Measurements from ENCODE around the gene ISYNA1. TPM values are rescaled to one million over a fixed set of nuclear protein-coding genes. Genes with fewer than 3 reads are reported as not detected.

ISYNA1 gene
- polyA plus RNA-seq, 2 of the 4 experiments (the other 2 are of a cell fraction), result 18.0 to 60.7 TPM

DNA sequence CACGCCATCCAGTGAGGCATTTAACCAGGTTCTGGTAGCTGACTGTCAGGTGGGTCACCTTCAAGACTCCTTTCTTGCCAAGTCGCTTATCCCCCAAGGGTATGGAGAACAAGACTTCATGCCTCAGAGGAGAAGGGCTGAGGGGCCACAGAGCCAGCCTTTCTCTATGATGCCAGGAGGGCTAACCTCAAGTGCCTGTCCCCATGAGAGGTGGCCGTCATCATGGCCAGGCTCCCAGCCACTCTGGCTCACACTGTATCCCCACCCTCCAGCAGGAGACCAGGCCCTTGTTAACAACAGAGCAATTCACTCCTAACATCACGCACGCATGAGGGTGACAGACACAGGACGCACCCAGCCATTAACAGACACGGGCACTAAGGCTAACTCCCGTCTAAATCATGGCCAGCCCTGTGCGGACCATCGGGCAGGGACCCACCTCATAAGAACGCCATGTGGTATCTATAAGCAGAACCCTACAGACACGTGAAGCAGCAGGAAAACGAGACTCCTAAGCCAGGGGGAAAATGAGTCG is 38.6 kb upstream of the ISYNA1 start:
- ChIA-PET CTCF (interaction anchor here (1.3 to 6.7 kb wide), 3 partner anchors 12 to 26 kb away, joined by 3 to 30 read pairs (median 8); no protein-coding TSS in a partner anchor), POLR2A (no interaction called here)
- FAIRE-seq (no peak), DNase-seq (ENCODE audit: low read depth in 1 of 2, low spot score in 1 of 2) (no peak), ATAC-seq (no peak)
- TF ChIP-seq NPAS2 (CRISPR knock-in tag; IDR thresholded peaks at IDR 0.05; ENCODE audit: borderline replicate concordance), result no peak
- TF ChIP-seq RAD21 (conservative IDR thresholded peaks at IDR 0.05 in 1 of 2, IDR thresholded peaks at IDR 0.05 in 1 of 2), result no peak
- TF ChIP-seq, protein P1, sequence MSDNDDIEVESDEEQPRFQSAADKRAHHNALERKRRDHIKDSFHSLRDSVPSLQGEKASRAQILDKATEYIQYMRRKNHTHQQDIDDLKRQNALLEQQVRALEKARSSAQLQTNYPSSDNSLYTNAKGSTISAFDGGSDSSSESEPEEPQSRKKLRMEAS (IDR thresholded peaks at IDR 0.05), result no peak
- TF ChIP-seq CBX2 (IDR thresholded peaks at IDR 0.05; ENCODE audit: borderline replicate concordance, low read depth), result no peak
- TF ChIP-seq, protein P2, sequence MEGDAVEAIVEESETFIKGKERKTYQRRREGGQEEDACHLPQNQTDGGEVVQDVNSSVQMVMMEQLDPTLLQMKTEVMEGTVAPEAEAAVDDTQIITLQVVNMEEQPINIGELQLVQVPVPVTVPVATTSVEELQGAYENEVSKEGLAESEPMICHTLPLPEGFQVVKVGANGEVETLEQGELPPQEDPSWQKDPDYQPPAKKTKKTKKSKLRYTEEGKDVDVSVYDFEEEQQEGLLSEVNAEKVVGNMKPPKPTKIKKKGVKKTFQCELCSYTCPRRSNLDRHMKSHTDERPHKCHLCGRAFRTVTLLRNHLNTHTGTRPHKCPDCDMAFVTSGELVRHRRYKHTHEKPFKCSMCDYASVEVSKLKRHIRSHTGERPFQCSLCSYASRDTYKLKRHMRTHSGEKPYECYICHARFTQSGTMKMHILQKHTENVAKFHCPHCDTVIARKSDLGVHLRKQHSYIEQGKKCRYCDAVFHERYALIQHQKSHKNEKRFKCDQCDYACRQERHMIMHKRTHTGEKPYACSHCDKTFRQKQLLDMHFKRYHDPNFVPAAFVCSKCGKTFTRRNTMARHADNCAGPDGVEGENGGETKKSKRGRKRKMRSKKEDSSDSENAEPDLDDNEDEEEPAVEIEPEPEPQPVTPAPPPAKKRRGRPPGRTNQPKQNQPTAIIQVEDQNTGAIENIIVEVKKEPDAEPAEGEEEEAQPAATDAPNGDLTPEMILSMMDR (IDR thresholded peaks at IDR 0.05), result no peak
- Histone ChIP-seq H3K9me3 (no peaks in the 10 kb centered on the region), H3K4me1 (peaks cover 21% of the 10 kb centered on the region), H3K4me2 (no peak overlapping the region), H3K27ac (peak overlapping the region in 1 of 2 experiments; percentile 98; a peak in 2 of 6 replicates), H3K4me3 (no peak overlapping the region)
- WGBS (ENCODE audit: missing lambda C conversion rate), result 78% methylated on average over 6 of the region's 14 CpGs

DNA sequence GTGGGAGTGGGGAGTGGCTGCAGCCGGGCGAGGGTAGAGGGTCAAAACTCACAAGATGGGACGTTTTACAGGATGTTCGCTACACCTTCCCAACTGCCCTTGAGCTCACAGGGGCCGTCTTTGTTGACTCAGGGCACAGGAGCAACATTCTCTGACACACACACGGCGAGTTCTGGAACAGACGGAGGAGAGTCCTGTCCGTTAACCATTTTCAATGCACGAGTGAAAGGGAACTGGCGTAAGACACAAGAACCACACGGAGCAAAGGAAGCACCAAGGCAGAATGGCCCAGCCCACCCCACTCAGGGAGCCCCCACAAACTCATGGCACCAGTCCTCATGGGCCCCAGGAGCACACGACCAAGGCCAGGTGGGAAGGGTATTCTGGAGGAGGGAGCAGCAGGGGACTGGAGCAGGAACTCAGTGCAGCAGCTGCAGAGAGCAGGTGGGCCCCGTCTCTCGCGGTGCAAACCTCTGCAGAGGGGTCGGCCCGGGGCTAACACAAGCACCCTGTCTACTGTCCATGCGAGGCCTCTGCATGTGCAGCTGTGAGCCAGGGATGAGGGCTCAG is 37.9 kb upstream of the ISYNA1 start:
- no peak for DNase-seq (ENCODE audit: low read depth in 1 of 2, low spot score in 1 of 2)
- TF ChIP-seq, protein P2 (IDR thresholded peaks at IDR 0.05), result no peak
- TF ChIP-seq, protein P3, sequence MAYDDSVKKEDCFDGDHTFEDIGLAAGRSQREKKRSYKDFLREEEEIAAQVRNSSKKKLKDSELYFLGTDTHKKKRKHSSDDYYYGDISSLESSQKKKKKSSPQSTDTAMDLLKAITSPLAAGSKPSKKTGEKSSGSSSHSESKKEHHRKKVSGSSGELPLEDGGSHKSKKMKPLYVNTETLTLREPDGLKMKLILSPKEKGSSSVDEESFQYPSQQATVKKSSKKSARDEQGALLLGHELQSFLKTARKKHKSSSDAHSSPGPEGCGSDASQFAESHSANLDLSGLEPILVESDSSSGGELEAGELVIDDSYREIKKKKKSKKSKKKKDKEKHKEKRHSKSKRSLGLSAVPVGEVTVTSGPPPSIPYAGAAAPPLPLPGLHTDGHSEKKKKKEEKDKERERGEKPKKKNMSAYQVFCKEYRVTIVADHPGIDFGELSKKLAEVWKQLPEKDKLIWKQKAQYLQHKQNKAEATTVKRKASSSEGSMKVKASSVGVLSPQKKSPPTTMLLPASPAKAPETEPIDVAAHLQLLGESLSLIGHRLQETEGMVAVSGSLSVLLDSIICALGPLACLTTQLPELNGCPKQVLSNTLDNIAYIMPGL (CRISPR knock-in tag; IDR thresholded peaks at IDR 0.05; ENCODE audit: borderline replicate concordance), result no peak
- TF ChIP-seq FOXS1 (CRISPR knock-in tag; IDR thresholded peaks at IDR 0.05) (no peak), GATA3 (IDR thresholded peaks at IDR 0.05; ENCODE audit: borderline replicate concordance) (no peak)
- TF ChIP-seq, protein P4, sequence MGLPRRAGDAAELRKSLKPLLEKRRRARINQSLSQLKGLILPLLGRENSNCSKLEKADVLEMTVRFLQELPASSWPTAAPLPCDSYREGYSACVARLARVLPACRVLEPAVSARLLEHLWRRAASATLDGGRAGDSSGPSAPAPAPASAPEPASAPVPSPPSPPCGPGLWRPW (IDR thresholded peaks at IDR 0.05), result no peak
- Histone ChIP-seq H3K4me2 (no peak overlapping the region), H3K9me3 (no peaks in the 10 kb centered on the region), H3K4me1 (peaks cover 21% of the 10 kb centered on the region), H3K4me3 (no peak overlapping the region), H3K27ac (no peak overlapping the region)
- ATAC-seq, result no peak
- ChIA-PET POLR2A (no interaction called here), CTCF (interaction anchor here (1.3 to 6.7 kb wide), 3 partner anchors 12 to 25 kb away, joined by 3 to 30 read pairs (median 8); no protein-coding TSS in a partner anchor)
- FAIRE-seq, result no peak
- 93% methylated on average over 17 of the region's 19 CpGs for WGBS (ENCODE audit: missing lambda C conversion rate)

DNA sequence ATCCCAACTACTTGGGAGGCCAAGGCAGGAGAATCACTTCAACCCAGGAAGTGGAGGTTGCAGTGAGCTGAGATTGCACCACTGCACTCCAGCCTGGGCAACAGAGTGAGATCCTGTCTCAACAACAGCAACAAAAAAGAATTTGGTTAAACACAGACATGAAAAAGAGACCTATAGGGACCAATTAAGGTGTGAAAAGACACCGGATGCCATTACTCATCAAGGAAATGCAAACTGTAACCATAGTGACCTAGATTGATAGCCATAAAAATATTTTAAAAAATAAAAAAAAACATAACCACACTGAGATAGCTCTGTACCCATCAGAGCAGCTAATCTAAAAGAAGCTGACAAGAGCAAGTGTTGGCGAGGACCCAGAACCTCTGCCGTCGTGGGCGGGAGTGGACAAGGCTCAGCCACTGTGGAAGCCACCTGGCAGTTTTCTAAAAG is 37.1 kb upstream of the ISYNA1 start:
- ChIA-PET POLR2A (no interaction called here), CTCF (interaction anchor here (1.3 to 6.7 kb wide), 2 partner anchors 12 to 24 kb away, joined by 3 to 30 read pairs; no protein-coding TSS in a partner anchor)
- FAIRE-seq, result no peak
- no peak overlapping the region for H3K27ac ChIP-seq
- H3K4me1 ChIP-seq, result peaks cover 25% of the 10 kb centered on the region
- H3K4me3 ChIP-seq, result no peak overlapping the region
- 89% methylated on average over 5 of the region's 5 CpGs for WGBS (ENCODE audit: missing lambda C conversion rate)
- no peaks in the 10 kb centered on the region for H3K9me3 ChIP-seq
- no peak overlapping the region for H3K4me2 ChIP-seq
- no peak for DNase-seq (ENCODE audit: low read depth in 1 of 2, low spot score in 1 of 2)
- TF ChIP-seq ZFP36 (IDR thresholded peaks at IDR 0.05; ENCODE audit: borderline replicate concordance, partially characterized antibody) (no peak), RFX5 (IDR thresholded peaks at IDR 0.05) (no peak), ZNF302 (CRISPR knock-in tag; IDR thresholded peaks at IDR 0.05) (no peak), TFCP2L1 (CRISPR knock-in tag; IDR thresholded peaks at IDR 0.05) (no peak), KDM5A (IDR thresholded peaks at IDR 0.05) (no peak), RAD21 (conservative IDR thresholded peaks at IDR 0.05 in 1 of 2, IDR thresholded peaks at IDR 0.05 in 1 of 2) (no peak), JUNB (IDR thresholded peaks at IDR 0.05) (no peak), CBX2 (IDR thresholded peaks at IDR 0.05; ENCODE audit: borderline replicate concordance, low read depth) (no peak), TP53 (CRISPR knock-in tag; IDR thresholded peaks at IDR 0.05) (no peak), CHD2 (IDR thresholded peaks at IDR 0.05; ENCODE audit: low read length, partially characterized antibody) (no peak), CBX8 (IDR thresholded peaks at IDR 0.05) (no peak)
- TF ChIP-seq, protein P5, sequence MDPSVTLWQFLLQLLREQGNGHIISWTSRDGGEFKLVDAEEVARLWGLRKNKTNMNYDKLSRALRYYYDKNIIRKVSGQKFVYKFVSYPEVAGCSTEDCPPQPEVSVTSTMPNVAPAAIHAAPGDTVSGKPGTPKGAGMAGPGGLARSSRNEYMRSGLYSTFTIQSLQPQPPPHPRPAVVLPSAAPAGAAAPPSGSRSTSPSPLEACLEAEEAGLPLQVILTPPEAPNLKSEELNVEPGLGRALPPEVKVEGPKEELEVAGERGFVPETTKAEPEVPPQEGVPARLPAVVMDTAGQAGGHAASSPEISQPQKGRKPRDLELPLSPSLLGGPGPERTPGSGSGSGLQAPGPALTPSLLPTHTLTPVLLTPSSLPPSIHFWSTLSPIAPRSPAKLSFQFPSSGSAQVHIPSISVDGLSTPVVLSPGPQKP (IDR thresholded peaks at IDR 0.05; ENCODE audit: low read depth, low read length), result no peak
- TF ChIP-seq, protein P1 (IDR thresholded peaks at IDR 0.05), result no peak
- TF ChIP-seq, protein P6, sequence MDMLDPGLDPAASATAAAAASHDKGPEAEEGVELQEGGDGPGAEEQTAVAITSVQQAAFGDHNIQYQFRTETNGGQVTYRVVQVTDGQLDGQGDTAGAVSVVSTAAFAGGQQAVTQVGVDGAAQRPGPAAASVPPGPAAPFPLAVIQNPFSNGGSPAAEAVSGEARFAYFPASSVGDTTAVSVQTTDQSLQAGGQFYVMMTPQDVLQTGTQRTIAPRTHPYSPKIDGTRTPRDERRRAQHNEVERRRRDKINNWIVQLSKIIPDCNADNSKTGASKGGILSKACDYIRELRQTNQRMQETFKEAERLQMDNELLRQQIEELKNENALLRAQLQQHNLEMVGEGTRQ (IDR thresholded peaks at IDR 0.05), result no peak
- ATAC-seq, result no peak
